K562 (cell line): ENCODE measurements around the gene PSMD9. TPM values are rescaled to one million over a fixed set of nuclear protein-coding genes. Genes with fewer than 3 reads are reported as not detected.

Experiments
- CBX2 ChIP-seq: fragments of 200-600 bp; sonication (generic); IDR thresholded peaks from one replicate; pipeline ENCODE4 v1.6.1; 2012; ENCODE audit warnings: mild to moderate bottlenecking, low read length, inconsistent platforms; ENCODE audit not compliant: insufficient read depth, poor library complexity, severe bottlenecking
- ELK1 ChIP-seq: sonication (generic); formaldehyde crosslinking; IDR thresholded peaks from 2 replicates; pipeline ENCODE4 v1.8.1; 2022; ENCODE audit warnings: missing genetic modification reagents
- ESRRB ChIP-seq: fragments of 250-450 bp; sonication (Bioruptor Pico); IDR thresholded peaks from 2 replicates; pipeline ENCODE4 v1.5.0; 2020; ENCODE audit warnings: mild to moderate bottlenecking, moderate library complexity, borderline replicate concordance
- HDAC8 ChIP-seq: fragments of 450-650 bp; IDR thresholded peaks from 2 replicates; pipeline ENCODE4 v1.6.1; 2016; ENCODE audit warnings: mild to moderate bottlenecking, missing genetic modification characterization, moderate library complexity, missing compliant biosample characterization
- HMBOX1 ChIP-seq: sonication (generic); IDR thresholded peaks from 2 replicates; pipeline ENCODE4 v1.6.1; 2016
- MECOM ChIP-seq: fragments of 250-450 bp; sonication (Bioruptor Pico); IDR thresholded peaks from 2 replicates; pipeline ENCODE4 v1.8.0; 2022; ENCODE audit warnings: inconsistent platforms
- NCOA2 ChIP-seq, 2 experiments: fragments of 450-650 bp; IDR thresholded peaks; 2 replicates each; pipeline ENCODE4 v1.6.1; 2018; ENCODE audit warnings: mild to moderate bottlenecking in 2 of 2, moderate library complexity in 1 of 2; ENCODE audit not compliant: partially characterized antibody in 2 of 2
- NFXL1 ChIP-seq: fragments of 450-650 bp; formaldehyde crosslinking; IDR thresholded peaks from 2 replicates; pipeline ENCODE4 v1.4.0; 2021; ENCODE audit warnings: mild to moderate bottlenecking
- RBM22 ChIP-seq: fragments of 200-400 bp; formaldehyde crosslinking; IDR thresholded peaks from 2 replicates; pipeline ENCODE4 v1.6.1; 2018; ENCODE audit warnings: low read length, low read depth; ENCODE audit not compliant: poor library complexity, severe bottlenecking
- SRF ChIP-seq, 2 experiments: fragments of 250-450, 450-650 bp in 1 of 2; sonication (Bioruptor Pico) in 1 of 2; sonication (generic) in 1 of 2; formaldehyde crosslinking; IDR thresholded peaks; 2 replicates each; pipeline versions ENCODE4 v1.5.0 to v1.5.1; 2020 to 2022; ENCODE audit warnings: mild to moderate bottlenecking in 1 of 2, missing genetic modification reagents in 1 of 2
- TCF15 ChIP-seq: fragments of 250-450 bp; sonication (Bioruptor Pico); IDR thresholded peaks from 2 replicates; pipeline ENCODE4 v1.8.0; 2022; ENCODE audit warnings: moderate library complexity, mild to moderate bottlenecking, inconsistent platforms
- U2AF1 ChIP-seq: fragments of 200-400 bp; formaldehyde crosslinking; optimal IDR thresholded peaks from 2 replicates; pipeline ENCODE3; 2017; ENCODE audit warnings: mild to moderate bottlenecking, low read depth, low read length, moderate library complexity
- USF1 ChIP-seq: sonication (generic); formaldehyde crosslinking; IDR thresholded peaks from 2 replicates; pipeline ENCODE4 v1.9.0; 2022; ENCODE audit warnings: mild to moderate bottlenecking, missing genetic modification reagents
- ZNF12 ChIP-seq: sonication (generic); formaldehyde crosslinking; IDR thresholded peaks from 2 replicates; pipeline ENCODE4 v1.4.0; 2020; ENCODE audit warnings: mild to moderate bottlenecking, missing genetic modification reagents
- ZNF140 ChIP-seq: fragments of 250-450 bp; sonication (Bioruptor Pico); IDR thresholded peaks from 2 replicates; pipeline ENCODE4 v1.8.0; 2021; ENCODE audit warnings: moderate library complexity, mild to moderate bottlenecking, inconsistent platforms
- ZNF143 ChIP-seq: sonication (generic); formaldehyde crosslinking; IDR thresholded peaks from 2 replicates; pipeline ENCODE4 v1.9.0; 2022; ENCODE audit warnings: mild to moderate bottlenecking, missing genetic modification reagents
- ZNF212 ChIP-seq: fragments of 450-650 bp; formaldehyde crosslinking; IDR thresholded peaks from 2 replicates; pipeline ENCODE4 v1.4.0; 2020; ENCODE audit warnings: mild to moderate bottlenecking
- ZNF324 ChIP-seq: fragments of 250-450 bp; sonication (Bioruptor Pico); IDR thresholded peaks from 2 replicates; pipeline ENCODE4 v1.4.0; 2020; ENCODE audit warnings: mild to moderate bottlenecking
- ZNF699 ChIP-seq: fragments of 250-450 bp; sonication (Bioruptor Pico); IDR thresholded peaks from 2 replicates; pipeline ENCODE4 v1.8.0; 2021; ENCODE audit warnings: mild to moderate bottlenecking, moderate library complexity; ENCODE audit not compliant: insufficient replicate concordance
- ZNF778 ChIP-seq: fragments of 450-650 bp; formaldehyde crosslinking; IDR thresholded peaks from 2 replicates; pipeline ENCODE4 v1.4.0; 2020; ENCODE audit warnings: mild to moderate bottlenecking, moderate library complexity
- ZNF79 ChIP-seq: fragments of 250-450 bp; sonication (Bioruptor Pico); IDR thresholded peaks from 2 replicates; pipeline ENCODE4 v1.4.0; 2020; ENCODE audit warnings: low read depth, mild to moderate bottlenecking, moderate library complexity
- polyA plus RNA-seq, 8 experiments: library from polyadenylated mRNA; depleted of rRNA in 4 of 8; stranded (reverse) in 5 of 8; unstranded in 3 of 8; fragments of >200 nt; fragmentation: Nextera tagmentation in 2 of 8; fragmentation: Illumina TruSeq in 1 of 8; extraction: Ambion mirVana in 2 of 8; extraction: Trizol in 1 of 8; gene quantifications; 2 replicates each; pipeline versions ENCODE4 v1.2.1 to v1.2.3, GENCODE V29; 2011 to 2014; ENCODE audit warnings: inconsistent platforms in 1 of 8, missing spikeins in 1 of 8
- total RNA-seq, 7 experiments: library from RNA; depleted of rRNA in 6 of 7; stranded (reverse); fragments of >200 nt in 6 of 7; fragmentation: Illumina TruSeq in 2 of 7; extraction: Trizol in 2 of 7; gene quantifications; 2 replicates each; pipeline versions ENCODE4 v1.2.1 to v1.2.3, GENCODE V29; 2011 to 2021; ENCODE audit warnings: low replicate concordance in 1 of 7

PSMD9 gene
- total and polyA plus RNA-seq, 9 of the 15 experiments (the other 6 are each of a cell fraction or from before 2014, with no cell fraction given), result 12.2 to 143 (median 61.3) TPM

GRCh38 chr12:121892673-121893561 lies 4.3 kb downstream of the PSMD9 start (continued):
- TF ChIP-seq NCOA2 (IDR thresholded peaks at IDR 0.05; ENCODE audit: partially characterized antibody in 2 of 2) (peak in 1 of 2 experiments; percentile 93), HMBOX1 (peak; percentile 92), ZNF143 (no peak), SRF (CRISPR knock-in tag; IDR thresholded peaks at IDR 0.05) (no peak), ZNF12 (CRISPR knock-in tag) (no peak), ZNF79 (CRISPR knock-in tag) (no peak), ZNF212 (CRISPR knock-in tag) (no peak), ZNF699 (CRISPR knock-in tag) (no peak), U2AF1 (no peak), ZNF778 (no peak), RBM22 (no peak), USF1 (CRISPR knock-in tag) (no peak), HDAC8 (no peak), ESRRB (CRISPR knock-in tag) (no peak), NFXL1 (CRISPR knock-in tag) (no peak), ZNF324 (CRISPR knock-in tag) (no peak), MECOM (CRISPR knock-in tag) (no peak), TCF15 (CRISPR knock-in tag) (no peak), CBX2 (no peak), ZNF140 (CRISPR knock-in tag) (no peak), ELK1 (CRISPR knock-in tag) (no peak)
